GM19351 (cell line): ENCODE measurements around the gene CORO2B.

Source experiments
- ATAC-seq: cut with Tn5 transposase; IDR thresholded peaks from one replicate; pipeline ENCODE4 v1.9.1; 2021; ENCODE audit warnings: mild to moderate bottlenecking, moderate library complexity; ENCODE audit not compliant: unreplicated experiment

Gene CORO2B

GRCh38 chr15:68572309-68572708 lies 6.5 kb upstream of the CORO2B start:
- ATAC-seq = no peak

GRCh38 chr15:68572921-68573320 lies 5.9 kb upstream of the CORO2B start:
- ATAC-seq = no peak

GRCh38 chr15:68574046-68574445 lies 4.7 kb upstream of the CORO2B start:
- no peak for ATAC-seq

- no peak for ATAC-seq
Measured at GRCh38 chr15:68574629-68575028, 4.2 kb upstream of the CORO2B start.

- ATAC-seq = no peak
Measured at GRCh38 chr15:68576235-68576892, 2.4 kb upstream of the CORO2B start.

GRCh38 chr15:68578175-68578979 lies 416 bp upstream of the CORO2B start:
- no peak for ATAC-seq

- ATAC-seq = no peak
Measured at GRCh38 chr15:68580026-68580882, 1.5 kb downstream of the CORO2B start.

GRCh38 chr15:68580883-68581155 lies 2.0 kb downstream of the CORO2B start:
- ATAC-seq = no peak

GRCh38 chr15:68581725-68582124 lies 2.9 kb downstream of the CORO2B start:
- ATAC-seq = no peak

GRCh38 chr15:68582236-68582635 lies 3.4 kb downstream of the CORO2B start:
- ATAC-seq = no peak

- no peak for ATAC-seq
Measured at GRCh38 chr15:68582864-68583263, 4.1 kb downstream of the CORO2B start.

GRCh38 chr15:68583321-68583720 lies 4.5 kb downstream of the CORO2B start:
- no peak for ATAC-seq

- ATAC-seq = no peak
Measured at GRCh38 chr15:68583936-68584755, 5.4 kb downstream of the CORO2B start.

- ATAC-seq = no peak
Measured at GRCh38 chr15:68584756-68585573, 6.2 kb downstream of the CORO2B start.

- ATAC-seq = no peak
Measured at GRCh38 chr15:68585574-68586273, 6.9 kb downstream of the CORO2B start.

GRCh38 chr15:68586274-68586961 lies 7.6 kb downstream of the CORO2B start:
- ATAC-seq = no peak

- ATAC-seq = no peak
Measured at GRCh38 chr15:68587769-68588385, 9.1 kb downstream of the CORO2B start.

GRCh38 chr15:68589053-68589452 lies 10.3 kb downstream of the CORO2B start:
- no peak for ATAC-seq
